GF-D8 (cell line): ENCODE results near the gene NDUFB11.

Source experiments
- DNase-seq: peaks from one replicate; lab custom pipeline; 2025; lab: John Stamatoyannopoulos, UW

The NDUFB11 gene

DNA sequence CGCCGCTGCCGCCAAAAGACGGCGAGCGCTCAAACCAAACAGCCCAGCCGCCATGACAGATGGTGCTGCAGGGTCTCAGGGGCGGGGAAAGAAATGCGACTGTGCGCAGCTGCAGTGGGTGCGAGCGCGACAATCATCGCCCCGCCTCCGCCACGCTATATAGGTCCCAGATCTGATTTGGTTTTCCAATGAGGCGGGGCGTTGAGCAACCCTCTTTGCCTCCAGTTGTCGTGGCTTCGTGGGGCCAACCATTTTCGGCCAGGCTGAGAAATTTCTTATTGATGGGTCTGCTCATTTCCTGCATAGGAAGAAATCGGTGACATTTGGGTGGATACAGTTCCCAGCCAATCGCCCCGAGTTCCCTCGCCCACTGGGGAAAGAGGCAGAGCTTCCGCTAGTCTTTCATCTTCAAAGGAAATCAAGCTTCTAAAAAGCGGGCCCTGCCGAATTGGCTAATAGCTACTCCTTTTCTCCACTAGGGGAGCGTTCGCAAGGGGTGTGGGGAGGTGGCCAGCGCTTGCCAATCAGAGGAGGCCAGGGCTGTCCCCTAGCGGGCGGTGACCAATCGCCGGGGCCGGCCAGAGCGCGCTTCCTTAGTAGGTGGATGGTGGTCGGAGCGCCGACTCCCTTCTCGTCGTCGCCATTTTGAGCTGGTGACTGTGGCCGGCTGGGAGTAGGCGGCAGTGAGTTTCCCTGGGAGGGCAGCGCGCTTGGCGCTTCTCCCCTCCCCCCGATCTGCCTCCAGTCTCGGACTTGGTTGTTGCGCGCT is at the start of gene NDUFB11, which contains the start of gene RBM10:
NDUFB11 (minus strand) TSS at position 77 of the 769 bp plus-strand sequence; CDS start at position 54, 23 bp downstream.
RBM10 (plus strand) TSS at position 596 of the 769 bp plus-strand sequence. CDS start 2,261 bp downstream, outside the sequence.
- DNase-seq = peak; percentile 81

GRCh38 chrX:47193475-47194193 is 49.1 kb upstream of the NDUFB11 start, which contains the start of gene UBA1:
Gene UBA1, plus strand, starts transcription at chrX:47193829. Its CDS starts 4,974 bp downstream, at chrX:47198803.
- peak; percentile 81 for DNase-seq

GRCh38 chrX:47191806-47192401 is 47.4 kb upstream of the NDUFB11 start:
- DNase-seq = peak; percentile 1

- no peak for DNase-seq
These were observed 46.8 kb upstream of the NDUFB11 start for GRCh38 chrX:47191331-47191730.

DNA sequence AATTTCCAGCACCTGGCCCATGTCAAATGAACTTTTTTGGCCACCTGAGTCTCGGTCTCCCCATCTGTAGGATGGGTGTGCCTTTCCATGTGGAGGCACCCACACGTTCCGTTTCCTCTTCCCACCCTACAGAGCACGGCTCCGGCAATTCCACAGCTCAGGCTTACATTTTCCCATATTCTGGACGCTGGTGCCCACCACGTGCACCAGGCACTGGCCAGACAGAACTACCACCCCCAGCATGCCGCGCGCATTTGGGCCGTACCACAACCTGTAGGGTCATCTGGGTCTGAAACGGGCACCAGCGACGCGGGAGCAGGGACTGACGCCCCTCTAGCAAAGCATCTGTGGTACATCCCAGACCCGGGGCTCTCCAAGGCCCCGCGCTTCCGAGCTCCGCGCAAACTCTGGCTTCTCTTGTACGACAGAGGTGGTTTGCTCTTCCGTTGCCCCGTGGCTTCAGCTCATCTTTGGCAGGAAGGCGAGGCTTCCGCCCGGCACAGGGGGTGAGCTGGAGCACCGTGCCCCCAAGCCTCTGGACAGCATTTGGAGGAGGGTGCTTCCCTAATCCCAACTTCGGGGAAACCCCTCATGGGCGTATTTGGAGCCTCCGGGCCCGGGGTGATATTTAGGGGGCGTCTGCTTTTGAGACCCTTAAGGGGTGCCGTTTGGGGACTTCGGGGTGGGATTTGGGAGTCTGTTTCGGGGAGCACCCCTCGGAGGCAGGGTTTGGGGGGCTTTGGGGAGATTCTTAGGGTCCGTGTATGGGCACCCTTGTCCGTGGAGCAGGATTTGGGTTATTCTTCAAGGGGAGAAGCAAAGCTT is 46.2 kb upstream of the NDUFB11 start:
- DNase-seq = peak; percentile 79

DNA sequence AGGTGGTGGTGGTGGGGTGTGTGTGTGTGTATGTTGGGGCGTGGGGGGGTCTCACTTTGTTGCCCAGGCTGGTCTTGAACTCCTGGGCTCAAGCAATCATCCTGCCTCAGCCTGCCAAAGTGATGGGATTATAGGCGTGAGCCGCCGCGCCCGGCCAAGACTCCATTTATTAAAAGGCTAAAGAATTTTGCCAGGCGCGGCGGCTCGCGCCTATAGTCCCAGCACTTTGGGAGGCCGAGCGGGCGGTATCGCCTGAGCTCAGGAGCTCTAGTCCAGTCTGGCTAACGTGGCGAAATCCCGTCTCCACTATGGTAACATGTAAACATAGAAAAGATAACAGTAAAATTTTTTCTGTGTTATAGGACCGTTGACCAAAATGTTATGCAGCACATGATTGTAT is 45.4 kb upstream of the NDUFB11 start:
- DNase-seq = no peak

DNA sequence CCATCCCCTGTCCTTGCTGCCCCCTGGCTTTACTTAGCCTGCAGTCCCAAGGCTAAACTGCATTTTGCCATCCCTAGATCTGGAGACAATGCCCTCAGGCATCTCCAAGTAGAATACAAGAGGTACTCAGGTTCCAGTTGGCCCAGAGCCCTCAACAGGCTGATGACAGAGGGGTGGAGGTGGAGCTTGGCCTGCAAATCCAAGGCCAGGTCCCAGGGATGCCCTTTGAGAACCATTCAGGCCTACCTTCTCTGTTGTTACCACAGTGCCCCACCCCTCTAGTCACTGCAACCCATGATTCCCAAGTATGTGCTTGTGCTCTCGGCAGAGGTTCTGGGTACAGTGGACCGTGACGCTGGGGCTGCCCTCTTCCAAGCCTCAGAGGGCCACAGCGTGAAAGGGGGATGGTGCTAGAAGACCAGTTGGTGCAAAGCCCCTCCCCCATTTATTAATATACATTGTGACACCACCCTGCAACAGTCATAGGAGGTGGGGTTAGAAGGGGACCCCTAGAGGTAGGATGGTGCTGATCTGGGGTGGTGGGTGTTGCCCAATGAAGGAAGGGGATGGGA is 42.7 kb upstream of the NDUFB11 start:
- no peak for DNase-seq

- DNase-seq = no peak
These were observed 41.7 kb upstream of the NDUFB11 start for GRCh38 chrX:47186096-47186740.

DNA sequence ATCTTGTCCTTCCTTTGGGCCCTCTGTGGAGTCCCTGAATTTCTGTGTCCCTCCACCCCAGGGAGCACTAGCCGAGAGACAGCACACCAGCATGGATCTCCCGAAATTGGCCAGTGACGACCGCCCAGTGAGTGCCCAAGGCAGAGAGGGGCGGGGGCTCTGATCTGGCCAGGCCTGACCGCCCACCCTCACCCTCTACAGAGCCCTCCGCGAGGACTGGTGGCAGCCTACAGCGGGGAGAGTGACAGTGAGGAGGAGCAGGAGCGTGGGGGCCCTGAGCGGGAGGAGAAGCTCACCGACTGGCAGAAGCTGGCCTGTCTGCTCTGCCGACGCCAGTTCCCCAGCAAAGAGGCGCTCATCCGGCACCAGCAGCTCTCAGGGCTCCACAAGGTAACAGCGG is 40.7 kb upstream of the NDUFB11 start:
- DNase-seq = no peak

DNA sequence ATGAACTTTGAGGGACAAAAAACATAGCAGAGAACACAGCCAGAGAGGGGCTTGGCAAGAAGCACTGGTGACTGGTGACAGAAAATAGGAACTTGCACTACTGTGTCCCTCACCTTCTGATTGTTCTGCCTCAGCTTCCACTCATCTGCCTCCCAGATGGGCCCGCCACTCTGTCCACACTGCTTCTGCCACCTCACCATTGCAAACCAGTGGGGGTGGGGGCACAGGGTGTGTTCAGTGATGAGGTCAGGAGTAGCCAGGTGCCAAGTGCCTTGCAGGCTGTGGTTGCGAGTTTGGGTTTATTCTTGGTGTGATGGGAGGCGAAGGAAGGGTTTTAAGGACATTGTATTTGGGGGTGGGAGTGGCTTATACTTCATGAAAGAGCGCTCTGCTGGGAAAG is 40.0 kb upstream of the NDUFB11 start:
- no peak for DNase-seq

- DNase-seq = no peak
These were observed 37.7 kb upstream of the NDUFB11 start for GRCh38 chrX:47182106-47182700.

DNA sequence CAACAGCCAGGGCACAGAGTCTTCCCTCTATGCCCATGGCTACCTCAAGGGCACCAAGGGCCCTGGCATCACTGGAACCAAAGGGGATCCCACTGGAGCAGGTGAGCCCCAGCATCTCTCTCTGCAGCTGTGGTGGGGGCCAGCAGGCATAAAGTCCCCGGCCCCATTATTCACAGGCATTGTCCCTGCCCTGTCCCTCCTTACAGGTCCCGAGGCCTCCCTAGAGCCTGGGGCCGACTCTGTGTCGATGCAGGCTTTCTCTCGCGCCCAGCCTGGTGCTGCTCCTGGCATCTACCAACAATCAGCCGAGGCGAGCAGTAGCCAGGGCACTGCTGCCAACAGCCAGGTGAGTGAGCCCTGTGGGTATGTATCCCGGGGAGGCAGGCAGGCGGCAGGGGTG is 36.8 kb upstream of the NDUFB11 start:
- no peak for DNase-seq

GRCh38 chrX:47180346-47180745 is 35.8 kb upstream of the NDUFB11 start:
- no peak for DNase-seq

DNA sequence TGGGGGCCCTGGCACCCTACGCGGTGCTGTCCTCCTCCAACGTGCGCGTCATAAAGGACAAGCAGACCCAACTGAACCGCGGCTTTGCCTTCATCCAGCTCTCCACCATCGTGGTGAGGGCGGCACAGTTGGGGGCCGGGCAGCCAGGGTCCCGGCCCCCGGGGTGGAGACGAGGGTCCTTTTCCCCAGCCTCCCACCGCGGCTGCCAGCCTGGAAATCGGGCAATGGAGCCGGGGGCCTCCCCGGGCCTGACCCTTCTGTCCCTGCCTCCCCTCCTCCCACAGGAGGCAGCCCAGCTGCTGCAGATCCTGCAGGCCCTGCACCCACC is 35.4 kb upstream of the NDUFB11 start:
- DNase-seq = no peak

GRCh38 chrX:47179221-47179927 is 34.9 kb upstream of the NDUFB11 start:
- DNase-seq = no peak

DNA sequence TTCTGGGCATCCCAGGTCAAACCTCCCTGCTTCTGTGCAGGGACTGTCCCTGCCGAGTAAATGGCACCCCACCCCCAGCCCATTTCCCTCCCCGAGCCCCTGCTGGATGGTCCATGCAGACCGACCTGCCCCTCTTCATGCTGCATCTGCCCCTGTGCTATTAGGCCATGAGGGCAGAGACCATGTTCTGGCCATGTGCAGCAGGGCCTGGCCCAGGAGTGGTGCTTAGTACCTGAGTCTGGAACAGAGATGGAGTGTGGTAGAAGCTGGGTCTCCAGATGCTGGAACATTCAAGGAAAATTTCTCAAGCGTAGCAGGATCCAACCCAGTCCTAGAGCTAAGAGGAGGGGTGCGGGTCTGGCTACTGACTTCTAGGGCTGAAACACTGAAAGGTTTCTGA is 33.8 kb upstream of the NDUFB11 start:
- DNase-seq = no peak

DNA sequence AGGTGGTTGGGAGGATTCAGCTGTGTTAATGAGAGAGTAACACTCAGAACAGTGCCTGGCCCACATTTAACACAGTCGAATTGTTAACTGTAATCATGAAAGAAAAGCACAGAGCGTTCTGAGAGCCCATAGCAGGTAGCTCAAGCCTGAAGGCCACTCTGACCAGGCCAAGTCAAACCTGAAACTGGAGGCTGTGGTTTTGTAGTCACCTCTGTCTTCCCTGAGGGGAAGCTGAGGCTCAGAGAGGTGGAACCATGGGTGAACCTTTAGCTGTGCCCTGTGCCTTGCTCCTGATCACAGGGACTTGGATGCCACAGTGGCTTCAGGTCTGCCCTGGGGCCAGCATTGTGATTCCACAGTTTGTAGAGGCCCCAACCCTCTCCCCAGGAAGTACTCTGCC is 32.6 kb upstream of the NDUFB11 start:
- DNase-seq = no peak

GRCh38 chrX:47176101-47176740 is 31.7 kb upstream of the NDUFB11 start:
- no peak for DNase-seq

DNA sequence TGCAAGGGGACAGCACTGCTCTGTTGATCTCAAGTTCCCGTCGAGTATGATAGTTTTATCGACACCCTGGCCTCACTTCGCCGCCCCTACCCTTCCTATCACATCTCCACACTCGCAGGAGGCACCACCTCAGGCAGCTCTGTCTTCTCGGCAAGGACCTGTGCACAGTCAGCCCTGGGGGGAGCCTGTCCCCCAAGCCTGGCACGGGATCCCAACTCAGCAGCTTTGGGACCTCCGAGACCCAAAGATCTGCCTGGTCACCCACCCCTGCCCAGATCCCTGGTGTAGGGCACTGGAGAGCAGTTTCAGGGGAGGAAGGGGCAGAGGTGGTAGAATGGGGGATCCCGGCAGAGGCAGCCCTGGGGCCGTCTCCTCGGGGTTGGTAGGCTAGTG is 31.1 kb upstream of the NDUFB11 start:
- DNase-seq = no peak
